Activated naive CD8-positive, alpha-beta T cell treated with anti-CD3 and anti-CD28 coated beads, Interleukin-2, amount 10 ng/mL, durations not matched to agents 7 days and 5 days (primary cell): ENCODE measurements around the gene NOXA1. TPM values are rescaled to one million over a fixed set of nuclear protein-coding genes. Genes with fewer than 3 reads are reported as not detected.
A peak's percentile ranks its signal among the peaks of the same experiment; 100 is the strongest.
"Not testable (repeated sequence)": the region's sequence is repeated elsewhere in the genome, so short reads cannot be mapped to it uniquely, and the experiment has no call there.

ENCODE experiments used
- ATAC-seq: fragments of 150-1000 bp; cut with Tn5 transposase; one replicate; pipeline ENCODE4 v1.10.0; 2021; ENCODE audit warnings: low read depth, moderate library complexity
- POLR2A ChIA-PET: fragments of 350-600 bp; sonication (Branson Sonifier 250); formaldehyde crosslinking; loops from one replicate; lab custom pipeline; 2021; ENCODE audit warnings: antibody characterized with exemption; lab: Charles Lee
- DNase-seq: peaks from one replicate; pipeline ENCODE4 v3.0.0; 2021
- H3K27ac Mint-ChIP-seq: one replicate; pipeline ENCODE4 v1.8.0; 2022; ENCODE audit warnings: mild to moderate bottlenecking, mixed read lengths
- H3K27me3 Mint-ChIP-seq: one replicate; pipeline ENCODE4 v1.8.0; 2022; ENCODE audit warnings: mild to moderate bottlenecking, moderate library complexity, mixed read lengths
- H3K36me3 Mint-ChIP-seq: one replicate; pipeline ENCODE4 v1.8.0; 2021; ENCODE audit warnings: mild to moderate bottlenecking, mixed read lengths
- H3K4me1 Mint-ChIP-seq: one replicate; pipeline ENCODE4 v1.8.0; 2021; ENCODE audit warnings: mixed read lengths
- H3K4me3 Mint-ChIP-seq: one replicate; pipeline ENCODE4 v1.8.0; 2022; ENCODE audit warnings: mild to moderate bottlenecking, moderate library complexity, mixed read lengths
- H3K9me3 Mint-ChIP-seq: one replicate; pipeline ENCODE4 v1.8.0; 2021; ENCODE audit warnings: mixed read lengths
- total RNA-seq, 2 experiments: library from RNA; stranded (reverse); gene quantifications; one replicate each; pipeline ENCODE4 v1.2.3, GENCODE V29; 2021

NOXA1 gene
- total RNA-seq, 2 experiments from 2014 or later, result 2.8 to 3.7 TPM

- no peak overlapping the region for H3K4me3 Mint-ChIP-seq
- H3K9me3 Mint-ChIP-seq, result no peaks in the 10 kb centered on the region
- peaks cover 3% of the 10 kb centered on the region for H3K27me3 Mint-ChIP-seq
- DNase-seq (no peak), ATAC-seq (no peak)
- no peak overlapping the region for H3K27ac Mint-ChIP-seq
- POLR2A ChIA-PET, result no interaction called here
- peaks cover 8% of the 10 kb centered on the region for H3K36me3 Mint-ChIP-seq
- peaks cover 3% of the 10 kb centered on the region for H3K4me1 Mint-ChIP-seq
These were observed 17.5 kb upstream of the NOXA1 start for GRCh38 chr9:137405677-137406081.

- DNase-seq (no peak), ATAC-seq (no peak)
- Mint-ChIP-seq H3K27me3 (peaks cover 3% of the 10 kb centered on the region), H3K4me1 (peaks cover 3% of the 10 kb centered on the region), H3K36me3 (peaks cover 8% of the 10 kb centered on the region), H3K4me3 (no peak overlapping the region), H3K9me3 (no peaks in the 10 kb centered on the region), H3K27ac (no peak overlapping the region)
- POLR2A ChIA-PET, result no interaction called here
These were observed 17.0 kb upstream of the NOXA1 start for GRCh38 chr9:137406085-137406760.

DNA sequence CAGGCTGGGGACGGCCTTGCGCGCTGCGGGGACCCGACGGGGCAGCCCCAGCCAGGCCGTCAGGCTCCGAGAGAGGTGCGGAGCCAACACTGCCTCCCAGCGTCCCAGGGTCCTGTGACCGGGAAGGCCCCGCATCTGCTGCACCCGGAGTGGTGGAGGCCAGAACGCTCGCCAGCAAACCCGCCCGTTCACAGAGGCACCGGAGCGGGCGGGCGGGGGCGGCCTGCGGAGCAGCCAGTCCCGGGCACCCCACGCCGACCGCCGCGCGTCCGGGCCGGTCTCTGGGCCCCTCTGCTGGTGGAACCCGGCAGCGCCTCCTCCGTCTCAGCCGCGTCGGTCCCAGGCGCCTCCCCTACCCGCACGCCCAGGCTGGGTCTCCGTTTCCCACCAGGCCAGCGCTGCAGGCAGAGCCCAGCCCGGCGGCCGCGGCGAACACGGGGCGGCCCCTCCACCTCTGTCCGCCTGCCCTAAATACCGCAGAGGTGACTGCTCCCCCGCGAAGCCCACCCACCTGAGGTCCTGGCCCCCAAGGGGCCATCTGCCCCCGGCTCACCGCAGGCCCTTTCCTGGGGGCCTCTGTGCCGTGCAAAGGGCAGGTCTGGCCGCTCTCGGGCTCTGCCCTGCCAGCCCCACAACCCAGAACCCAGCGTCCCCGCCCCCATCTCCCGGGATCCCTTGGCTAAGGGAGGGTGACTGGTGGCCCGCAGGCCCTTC, 16.2 kb upstream of the NOXA1 start:
- no peaks in the 10 kb centered on the region for H3K9me3 Mint-ChIP-seq
- peaks cover 6% of the 10 kb centered on the region for H3K36me3 Mint-ChIP-seq
- POLR2A ChIA-PET, result no interaction called here
- H3K4me1 Mint-ChIP-seq, result peaks cover 4% of the 10 kb centered on the region
- H3K27ac Mint-ChIP-seq, result no peak overlapping the region
- peak; percentile 86 for DNase-seq
- no peak overlapping the region for H3K4me3 Mint-ChIP-seq
- peaks cover 3% of the 10 kb centered on the region for H3K27me3 Mint-ChIP-seq
- peak; percentile 89 for ATAC-seq

DNA sequence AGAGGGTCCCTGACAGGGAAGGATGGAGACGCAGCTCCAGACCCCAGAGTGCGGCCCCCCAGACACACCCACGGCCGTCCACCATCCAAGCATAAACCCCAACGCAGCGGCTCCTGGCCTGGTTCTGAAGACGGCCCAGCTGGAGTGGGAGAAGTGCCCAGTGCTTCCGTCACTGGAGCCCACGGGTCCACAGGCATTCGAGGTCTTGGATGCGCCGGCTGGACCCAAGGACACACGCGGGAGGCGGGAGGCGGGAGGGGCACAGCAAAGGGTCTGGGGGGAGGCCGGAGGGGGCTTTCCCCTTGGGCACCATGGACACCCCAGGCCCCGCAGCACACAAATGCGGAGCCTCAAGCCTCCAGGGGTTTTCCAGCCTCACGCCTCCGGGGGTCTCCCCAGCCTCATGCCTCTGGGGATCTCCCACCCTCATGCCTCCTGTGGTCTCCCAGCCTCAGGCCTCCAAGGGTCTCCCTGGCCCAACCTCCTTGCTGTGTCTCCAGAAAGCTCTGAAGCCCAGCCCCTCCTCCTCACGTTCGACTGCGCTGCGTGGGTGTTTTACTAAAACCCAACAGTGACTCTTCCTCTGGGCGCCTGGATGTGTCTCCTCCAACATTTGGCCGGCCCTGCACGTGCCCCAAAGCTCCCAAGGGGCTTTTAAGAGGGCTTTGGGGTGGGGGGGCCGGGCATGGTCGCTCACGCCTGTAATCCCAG, 15.4 kb upstream of the NOXA1 start:
- DNase-seq (no peak), ATAC-seq (no peak)
- H3K4me3 Mint-ChIP-seq, result no peak overlapping the region
- peaks cover 3% of the 10 kb centered on the region for H3K27me3 Mint-ChIP-seq
- no peak overlapping the region for H3K27ac Mint-ChIP-seq
- H3K36me3 Mint-ChIP-seq, result no peaks in the 10 kb centered on the region
- H3K4me1 Mint-ChIP-seq, result peaks cover 3% of the 10 kb centered on the region
- POLR2A ChIA-PET, result no interaction called here
- H3K9me3 Mint-ChIP-seq, result no peaks in the 10 kb centered on the region

- peaks cover 3% of the 10 kb centered on the region for H3K27me3 Mint-ChIP-seq
These were observed 14.4 kb upstream of the NOXA1 start for GRCh38 chr9:137408651-137409405.

DNA sequence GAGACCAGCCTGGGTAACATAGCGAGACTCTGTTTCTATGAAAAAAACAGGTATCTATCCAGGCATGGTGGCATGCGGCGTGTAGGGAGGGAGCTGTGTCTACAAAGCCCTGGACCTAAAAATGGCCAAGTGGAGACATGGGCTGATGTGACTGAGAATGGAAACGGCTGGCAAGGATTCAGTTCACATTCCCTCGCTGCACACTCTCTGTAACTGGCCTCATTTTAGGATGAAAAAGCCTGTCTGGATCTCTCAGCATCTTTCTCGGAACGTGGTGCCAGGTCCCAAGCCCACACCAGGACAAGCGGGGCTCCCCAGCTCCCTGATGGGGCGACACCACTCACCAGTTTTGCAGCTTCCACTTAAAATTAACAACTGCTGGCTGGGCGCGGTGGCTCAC, 13.7 kb upstream of the NOXA1 start:
- ATAC-seq, result no peak
- peaks cover 3% of the 10 kb centered on the region for H3K27me3 Mint-ChIP-seq
- H3K36me3 Mint-ChIP-seq, result peaks cover under 1% of the 10 kb centered on the region
- H3K9me3 Mint-ChIP-seq, result no peaks in the 10 kb centered on the region
- POLR2A ChIA-PET, result interaction anchor here (0.9 kb wide), 1 partner anchor 13 kb away, joined by 5 read pairs; the partner anchor contains the start of genes EXD3 and NOXA1
- H3K4me1 Mint-ChIP-seq, result peaks cover 10% of the 10 kb centered on the region
- H3K4me3 Mint-ChIP-seq, result no peak overlapping the region
- no peak for DNase-seq
- H3K27ac Mint-ChIP-seq, result no peak overlapping the region

More at GRCh38 chr9:137408651-137409405, 14.4 kb upstream of the NOXA1 start:
- POLR2A ChIA-PET, result interaction anchor here (0.9 kb wide), 1 partner anchor 14 kb away, joined by 5 read pairs; the partner anchor contains the start of genes EXD3 and NOXA1
- no peak overlapping the region for H3K4me3 Mint-ChIP-seq
- no peaks in the 10 kb centered on the region for H3K9me3 Mint-ChIP-seq
- DNase-seq, result no peak
- H3K27ac Mint-ChIP-seq, result no peak overlapping the region
- no peaks in the 10 kb centered on the region for H3K36me3 Mint-ChIP-seq
- H3K4me1 Mint-ChIP-seq, result peaks cover 6% of the 10 kb centered on the region
- ATAC-seq, result no peak

GRCh38 chr9:137410236-137410890, 12.8 kb upstream of the NOXA1 start:
- not testable (repeated sequence) for H3K27ac Mint-ChIP-seq, ATAC-seq, H3K4me3 Mint-ChIP-seq, H3K9me3 Mint-ChIP-seq, H3K36me3 Mint-ChIP-seq, H3K27me3 Mint-ChIP-seq, DNase-seq
- POLR2A ChIA-PET, result interaction anchor here (0.9 kb wide), 1 partner anchor 12 kb away, joined by 5 read pairs; the partner anchor contains the start of genes EXD3 and NOXA1
- H3K4me1 Mint-ChIP-seq, result peaks cover 11% of the 10 kb centered on the region

- POLR2A ChIA-PET, result interaction anchor here (0.5 kb wide), 1 partner anchor 150 kb away, joined by 5 read pairs; no protein-coding TSS in a partner anchor
- no peak overlapping the region for H3K27ac Mint-ChIP-seq
- H3K27me3 Mint-ChIP-seq, result peaks cover 3% of the 10 kb centered on the region
- peaks cover 2% of the 10 kb centered on the region for H3K36me3 Mint-ChIP-seq
- DNase-seq (no peak), ATAC-seq (no peak)
- H3K4me1 Mint-ChIP-seq, result peaks cover 11% of the 10 kb centered on the region
- no peak overlapping the region for H3K4me3 Mint-ChIP-seq
- no peaks in the 10 kb centered on the region for H3K9me3 Mint-ChIP-seq
These were observed 12.3 kb upstream of the NOXA1 start for GRCh38 chr9:137410891-137411249.

- POLR2A ChIA-PET, result interaction anchor here (0.5 kb wide), 1 partner anchor 150 kb away, joined by 5 read pairs; no protein-coding TSS in a partner anchor
- no peaks in the 10 kb centered on the region for H3K27me3 Mint-ChIP-seq
- peaks cover 2% of the 10 kb centered on the region for H3K36me3 Mint-ChIP-seq
- peaks cover 11% of the 10 kb centered on the region for H3K4me1 Mint-ChIP-seq
- ATAC-seq (no peak), DNase-seq (no peak)
- no peaks in the 10 kb centered on the region for H3K9me3 Mint-ChIP-seq
- peak overlapping the region; percentile 45 for H3K4me3 Mint-ChIP-seq
- H3K27ac Mint-ChIP-seq, result no peak overlapping the region
These were observed 11.9 kb upstream of the NOXA1 start for GRCh38 chr9:137411260-137411644.

DNA sequence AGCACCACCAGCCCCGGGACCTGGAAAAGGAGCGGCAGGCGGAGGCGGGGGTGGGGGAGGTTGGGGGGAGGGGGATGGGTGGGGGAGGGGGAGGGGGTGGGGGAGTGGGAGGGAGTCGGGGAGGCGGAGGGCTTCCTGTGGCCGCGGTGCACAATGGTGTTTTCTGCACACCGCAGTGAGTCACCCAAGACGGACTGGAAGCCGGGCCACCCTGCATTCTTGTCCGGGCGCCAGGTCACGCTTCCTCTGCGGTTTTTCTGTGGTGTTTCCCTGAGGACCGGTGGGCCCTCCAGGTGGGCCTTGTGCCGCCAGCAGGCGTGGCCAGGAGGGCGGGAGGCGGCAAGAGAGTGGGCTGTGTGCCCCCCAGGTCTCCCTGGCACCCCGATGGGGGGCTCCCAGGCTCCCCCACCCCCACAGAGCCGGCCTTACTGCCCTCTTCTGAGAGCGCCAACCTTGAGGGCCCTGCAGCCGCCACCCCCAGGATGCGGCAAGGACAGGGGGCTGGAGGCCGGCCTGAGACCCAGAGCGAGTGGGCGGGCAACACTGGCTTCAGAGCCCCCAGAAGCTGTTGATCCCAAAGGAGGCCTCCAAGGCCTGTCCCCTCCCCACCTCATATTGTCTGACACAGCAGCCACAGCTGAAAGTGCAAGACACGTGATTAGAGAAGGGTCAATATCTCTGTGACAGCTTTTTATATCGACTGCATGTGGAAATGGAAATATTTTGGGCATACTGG, 11.4 kb upstream of the NOXA1 start:
- no peaks in the 10 kb centered on the region for H3K9me3 Mint-ChIP-seq
- POLR2A ChIA-PET, result interaction anchor here (0.9 to 1.8 kb wide), 2 partner anchors 11 to 110 kb away, joined by 3 to 6 read pairs; partner anchors contain the start of genes EXD3, NOXA1 and NRARP
- ATAC-seq, result peak; percentile 19
- H3K4me1 Mint-ChIP-seq, result peaks cover 11% of the 10 kb centered on the region
- H3K27ac Mint-ChIP-seq, result no peak overlapping the region
- H3K4me3 Mint-ChIP-seq, result peak overlapping the region; percentile 45
- no peaks in the 10 kb centered on the region for H3K27me3 Mint-ChIP-seq
- peaks cover 2% of the 10 kb centered on the region for H3K36me3 Mint-ChIP-seq
- peak; percentile 60 for DNase-seq

GRCh38 chr9:137412431-137412830, 10.8 kb upstream of the NOXA1 start:
- H3K27ac Mint-ChIP-seq, result no peak overlapping the region
- DNase-seq, result no peak
- peaks cover 11% of the 10 kb centered on the region for H3K4me1 Mint-ChIP-seq
- H3K36me3 Mint-ChIP-seq, result peaks cover 2% of the 10 kb centered on the region
- no peaks in the 10 kb centered on the region for H3K27me3 Mint-ChIP-seq
- no peak for ATAC-seq
- POLR2A ChIA-PET, result interaction anchor here (0.9 to 1.8 kb wide), 3 partner anchors 11 to 111 kb away, joined by 3 to 6 read pairs (median 3); partner anchors contain the start of genes EXD3, NOXA1, NRARP and NSMF
- H3K4me3 Mint-ChIP-seq, result no peak overlapping the region
- H3K9me3 Mint-ChIP-seq, result no peaks in the 10 kb centered on the region

- H3K36me3 Mint-ChIP-seq, result peaks cover 2% of the 10 kb centered on the region
- no peaks in the 10 kb centered on the region for H3K27me3 Mint-ChIP-seq
- H3K9me3 Mint-ChIP-seq, result no peaks in the 10 kb centered on the region
- no peak for ATAC-seq
- POLR2A ChIA-PET, result no interaction called here
- no peak for DNase-seq
- peaks cover 10% of the 10 kb centered on the region for H3K4me1 Mint-ChIP-seq
- no peak overlapping the region for H3K27ac Mint-ChIP-seq
- H3K4me3 Mint-ChIP-seq, result no peak overlapping the region
These were observed 7.7 kb upstream of the NOXA1 start for GRCh38 chr9:137415451-137415850.
